ENCODE results near the gene PNPT1. TPM values are rescaled to one million over a fixed set of nuclear protein-coding genes. Genes with fewer than 3 reads are reported as not detected.
"Not testable (repeated sequence)": the region's sequence is repeated elsewhere in the genome, so short reads cannot be mapped to it uniquely, and the experiment has no call there.

PNPT1 gene
- polyA plus RNA-seq, 3 donors = 6.0 to 10.5 (median 9.5) TPM

- no peak overlapping the region for H3K27ac Mint-ChIP-seq
- H4K20me1 ChIP-seq (ENCODE audit: insufficient read depth, low read length) = no peaks in the 10 kb centered on the region
- no peaks in the 10 kb centered on the region for H3K27me3 ChIP-seq (ENCODE audit: control insufficient read depth in 2 of 2, insufficient read depth in 2 of 2, low read length in 2 of 2)
- no peak overlapping the region for H2AFZ ChIP-seq (ENCODE audit: insufficient read depth, low read depth, low read length, poor library complexity, severe bottlenecking)
- no peaks in the 10 kb centered on the region for H3K9me3 ChIP-seq (replicated peaks in 1 of 2; ENCODE audit: control insufficient read depth in 1 of 2, insufficient read depth in 1 of 2, low read length in 2 of 2)
- H3K4me1 Mint-ChIP-seq = no peaks in the 10 kb centered on the region
- peaks cover 0 to 10% (median 3%) of the 10 kb centered on the region in 3 donors for H3K27me3 Mint-ChIP-seq (ENCODE audit: low read depth in 3 of 3)
- H3K4me3 Mint-ChIP-seq = no peak overlapping the region
- H3K9me3 Mint-ChIP-seq = no peaks in the 10 kb centered on the region
- no peaks in the 10 kb centered on the region for H3K79me2 ChIP-seq (ENCODE audit: insufficient read depth, low read length)
- no peak overlapping the region for H3K9ac ChIP-seq (ENCODE audit: insufficient read depth, low read length, poor library complexity, severe bottlenecking)
- H3K4me1 ChIP-seq (ENCODE audit: control insufficient read depth in 1 of 2, insufficient read depth in 2 of 2, low read length in 2 of 2) = no peaks in the 10 kb centered on the region
- 86% methylated on average over 3 of the region's 4 CpGs for WGBS (ENCODE audit: insufficient coverage)
- no peaks in the 10 kb centered on the region for H3K36me3 ChIP-seq (replicated peaks in 1 of 2; ENCODE audit: control insufficient read depth in 1 of 2, insufficient read depth in 2 of 2, low read length in 2 of 2)
- no peak overlapping the region for H3K4me3 ChIP-seq (replicated peaks in 1 of 3; ENCODE audit: low read depth in 2 of 3, low read length in 3 of 3)
- intact Hi-C loops (cut with micrococcal nuclease) = loop anchor here in 1 of 2 donors (10.0 kb wide), 1 partner anchor 1809 kb away; no protein-coding TSS in a partner anchor
- no peak for TF ChIP-seq CTCF (IDR thresholded peaks at IDR 0.05)
- H3K4me2 ChIP-seq (replicated peaks; ENCODE audit: extremely low read depth, low read length, poor library complexity, severe bottlenecking) = no peak overlapping the region
- DNase-seq = no peak
- no peak overlapping the region for H3K27ac ChIP-seq (ENCODE audit: low read depth in 1 of 2, low read length in 2 of 2)
- H3K36me3 Mint-ChIP-seq = no peaks in the 10 kb centered on the region
These were observed 22.0 kb upstream of the PNPT1 start for GRCh38 chr2:55715626-55716025.

DNA sequence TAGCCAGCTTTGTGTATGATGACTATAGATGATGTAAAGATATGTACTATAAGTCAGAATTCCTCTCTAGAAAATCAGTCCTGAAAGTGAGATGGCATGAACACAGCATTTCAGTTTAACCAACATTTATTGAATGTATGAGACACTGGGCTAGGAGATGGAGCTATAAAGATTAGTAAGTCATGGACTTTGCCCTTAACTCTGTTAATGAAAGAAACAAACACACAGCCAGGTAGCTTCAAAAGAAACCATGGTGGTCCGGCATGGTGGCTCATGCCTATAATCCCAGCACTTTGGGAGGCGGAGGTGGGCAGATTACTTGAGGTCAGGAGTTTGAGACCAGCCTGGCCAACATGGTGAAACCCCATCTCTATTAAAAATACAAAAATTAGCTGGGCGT lies 21.5 kb upstream of the PNPT1 start:
- H3K27ac Mint-ChIP-seq; H3K36me3 ChIP-seq (replicated peaks in 1 of 2; ENCODE audit: control insufficient read depth in 1 of 2, insufficient read depth in 2 of 2, low read length in 2 of 2); H4K20me1 ChIP-seq (ENCODE audit: insufficient read depth, low read length); H3K27me3 ChIP-seq (ENCODE audit: control insufficient read depth in 2 of 2, insufficient read depth in 2 of 2, low read length in 2 of 2); H3K36me3 Mint-ChIP-seq; H3K9me3 ChIP-seq (replicated peaks in 1 of 2; ENCODE audit: control insufficient read depth in 1 of 2, insufficient read depth in 1 of 2, low read length in 2 of 2); DNase-seq; H3K4me2 ChIP-seq (replicated peaks; ENCODE audit: extremely low read depth, low read length, poor library complexity, severe bottlenecking); H3K4me1 ChIP-seq (ENCODE audit: control insufficient read depth in 1 of 2, insufficient read depth in 2 of 2, low read length in 2 of 2); H3K4me3 ChIP-seq (replicated peaks in 1 of 3; ENCODE audit: low read depth in 2 of 3, low read length in 3 of 3); H3K9ac ChIP-seq (ENCODE audit: insufficient read depth, low read length, poor library complexity, severe bottlenecking); H3K27me3 Mint-ChIP-seq (ENCODE audit: low read depth in 3 of 3); H3K4me3 Mint-ChIP-seq; H3K9me3 Mint-ChIP-seq; H3K27ac ChIP-seq (ENCODE audit: low read depth in 1 of 2, low read length in 2 of 2); H3K79me2 ChIP-seq (ENCODE audit: insufficient read depth, low read length); H2AFZ ChIP-seq (ENCODE audit: insufficient read depth, low read depth, low read length, poor library complexity, severe bottlenecking); H3K4me1 Mint-ChIP-seq: not testable (repeated sequence)
- 100% methylated on average over 1 of the region's 3 CpGs for WGBS (ENCODE audit: insufficient coverage)
- intact Hi-C loops (cut with micrococcal nuclease) = loop anchor here in 1 of 2 donors (10.0 kb wide), 1 partner anchor 1810 kb away; no protein-coding TSS in a partner anchor

Data from CD14-positive monocyte (primary cell).